Measurements from ENCODE around the gene WNT7A.

GRCh38 chr3:13841826-13842225 is 38.0 kb downstream of the WNT7A start:
- no peak for TF ChIP-seq CTCF (IDR thresholded peaks at IDR 0.05)
- TF ChIP-seq EZH2 (IDR thresholded peaks at IDR 0.05): no peak
- no peak for TF ChIP-seq EZH2phosphoT487 (IDR thresholded peaks at IDR 0.05)

Data from neural progenitor cell (in vitro differentiated cells).